GM19455 (cell line): ENCODE results near the gene TBC1D3G.
"Not testable (repeated sequence)": the region's sequence is repeated elsewhere in the genome, so short reads cannot be mapped to it uniquely, and the experiment has no call there.

Experiments
- ATAC-seq: cut with Tn5 transposase; IDR thresholded peaks from one replicate; pipeline ENCODE4 v1.9.1; 2021; ENCODE audit not compliant: unreplicated experiment

The TBC1D3G gene

DNA sequence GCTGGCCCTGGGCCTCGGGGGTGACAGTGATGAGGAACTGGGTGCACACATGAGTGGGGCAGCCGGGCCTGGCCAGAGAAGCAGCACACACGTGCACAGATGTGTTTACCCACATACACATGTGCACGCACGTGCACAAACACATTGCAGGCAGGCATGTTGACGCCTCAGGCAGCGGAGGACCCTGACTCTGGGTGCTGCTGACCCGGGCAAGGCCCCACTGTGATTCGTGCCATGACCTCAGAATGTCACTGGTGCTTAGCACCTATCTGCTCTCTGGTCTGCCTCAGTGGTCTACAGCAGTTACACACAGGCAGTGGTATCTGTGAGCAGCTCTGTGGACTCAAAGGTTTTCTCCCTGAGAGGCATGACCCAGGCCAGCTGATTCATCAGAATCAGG, at the start of gene TBC1D3G:
TSS of gene TBC1D3G (plus strand) at position 301 of the 400 bp plus-strand sequence. CDS start 1,528 bp downstream, outside the sequence.
- not testable (repeated sequence) for ATAC-seq

GRCh38 chr17:36283256-36283655, 40.4 kb upstream of the TBC1D3G start:
- not testable (repeated sequence) for ATAC-seq

GRCh38 chr17:36284219-36284618, 39.5 kb upstream of the TBC1D3G start:
- not testable (repeated sequence) for ATAC-seq

GRCh38 chr17:36289965-36290612, 33.6 kb upstream of the TBC1D3G start:
- not testable (repeated sequence) for ATAC-seq

- not testable (repeated sequence) for ATAC-seq
Measured at GRCh38 chr17:36295161-36295560, 28.5 kb upstream of the TBC1D3G start.

DNA sequence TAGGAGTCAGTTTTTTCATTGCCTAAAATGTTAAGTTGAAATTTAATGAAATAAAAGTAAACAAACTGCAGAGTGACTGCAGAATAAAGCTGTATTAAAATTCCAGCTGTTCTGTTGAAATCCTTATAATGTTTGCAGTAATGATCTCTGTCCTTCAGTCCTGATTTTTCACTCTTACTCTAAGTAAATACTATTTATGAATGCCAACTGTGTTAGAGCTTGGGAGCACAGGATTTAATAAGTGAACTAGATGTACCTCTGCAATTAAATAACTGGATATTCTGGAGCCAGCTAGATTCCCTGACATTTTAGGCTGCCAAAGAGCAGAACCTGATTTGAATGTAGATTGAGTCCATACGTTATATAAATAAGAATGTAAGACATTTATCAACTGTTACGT, 7.9 kb upstream of the TBC1D3G start:
- ATAC-seq = not testable (repeated sequence)

GRCh38 chr17:36362496-36362895, 38.8 kb downstream of the TBC1D3G start:
- ATAC-seq = not testable (repeated sequence)

GRCh38 chr17:36375938-36376337, 52.3 kb downstream of the TBC1D3G start:
- ATAC-seq = not testable (repeated sequence)
